Esophagus (tissue), 2 donors: Measurements from ENCODE around the gene ZDHHC24. TPM values are rescaled to one million over a fixed set of nuclear protein-coding genes. Genes with fewer than 3 reads are reported as not detected.

Experiments
- H3K27ac ChIP-seq, 2 donors: one replicate each; pipeline ENCODE4 v1.5.1; 2013; ENCODE audit warnings: low read depth in 2 of 2, mild to moderate bottlenecking in 2 of 2, inconsistent platforms in 1 of 2, low read length in 1 of 2, moderate library complexity in 1 of 2
- H3K27me3 ChIP-seq, 2 donors: one replicate each; pipeline ENCODE4 v1.6.1; 2013; ENCODE audit warnings: low read length in 2 of 2, control low read depth in 1 of 2, mild to moderate bottlenecking in 1 of 2; ENCODE audit not compliant: insufficient read depth in 2 of 2, control insufficient read depth in 1 of 2
- H3K36me3 ChIP-seq, 2 donors: one replicate each; pipeline ENCODE4 v1.6.1; 2013; ENCODE audit warnings: low read length in 1 of 2; ENCODE audit not compliant: control insufficient read depth in 2 of 2, insufficient read depth in 2 of 2
- H3K4me1 ChIP-seq, 2 donors: one replicate each; pipeline ENCODE4 v1.6.1; 2013; ENCODE audit warnings: low read length in 1 of 2; ENCODE audit not compliant: control insufficient read depth in 2 of 2, insufficient read depth in 2 of 2
- H3K4me3 ChIP-seq, 2 donors: one replicate each; pipeline ENCODE4 v1.5.1; 2013; ENCODE audit warnings: low read length in 2 of 2, mild to moderate bottlenecking in 2 of 2, low read depth in 1 of 2, moderate library complexity in 1 of 2
- H3K9me3 ChIP-seq, 2 donors: one replicate each; pipeline ENCODE4 v1.6.1; 2013; ENCODE audit warnings: mild to moderate bottlenecking in 2 of 2, low read depth in 1 of 2, low read length in 1 of 2, moderate library complexity in 1 of 2; ENCODE audit not compliant: control insufficient read depth in 2 of 2, insufficient read depth in 1 of 2
- WGBS, 2 donors: extraction: QIAGEN DNeasy Blood & Tissue Kit; methylation state at CpG; one replicate each; pipeline ENCODE4 v1.1.7; 2013; 5-methylcytosine and 5-hydroxymethylcytosine counted together
- polyA plus RNA-seq, 2 donors: library from polyadenylated mRNA; stranded (reverse); fragments of 200-250 nt; gene quantifications; one replicate each; pipeline ENCODE4 v1.2.3, GENCODE V29; 2013
- donor health status: healthy with polysubstance abuse.
- donor health status: Bipolar disorder and iron deficiency.

The ZDHHC24 gene
- polyA plus RNA-seq, 2 donors: 5.9 to 6.0 TPM

GRCh38 chr11:66478729-66479393 is 67.0 kb downstream of the ZDHHC24 start:
- Histone ChIP-seq H3K27me3 (no peaks in the 10 kb centered on the region), H3K27ac (peak overlapping the region; percentile 90 to 96)

GRCh38 chr11:66477263-66478201 is 68.3 kb downstream of the ZDHHC24 start:
- 85 to 86% methylated on average over 11 of the region's 11 CpGs for WGBS, 2 donors
- Histone ChIP-seq H3K9me3 (no peaks in the 10 kb centered on the region), H3K4me3 (no peak overlapping the region), H3K27me3 (no peaks in the 10 kb centered on the region), H3K4me1 (peaks cover 0 to 5% of the 10 kb centered on the region in 2 donors), H3K27ac (no peak overlapping the region), H3K36me3 (peaks cover 0 to 19% of the 10 kb centered on the region in 2 donors)

More at GRCh38 chr11:66478729-66479393, 67.0 kb downstream of the ZDHHC24 start:
- peaks cover 0 to 2% of the 10 kb centered on the region in 2 donors for H3K4me1 ChIP-seq
- 48 to 52% methylated on average over 8 of the region's 8 CpGs for WGBS, 2 donors
- no peaks in the 10 kb centered on the region for H3K9me3 ChIP-seq
- H3K36me3 ChIP-seq: peaks cover 0 to 11% of the 10 kb centered on the region in 2 donors
- peak overlapping the region; percentile 64 to 71 for H3K4me3 ChIP-seq

- H3K9me3 ChIP-seq: no peaks in the 10 kb centered on the region
- 73 to 74% methylated on average over 9 of the region's 9 CpGs for WGBS, 2 donors
- H3K4me1 ChIP-seq: peaks cover 0 to 5% of the 10 kb centered on the region in 2 donors
- no peak overlapping the region for H3K27ac ChIP-seq
- H3K36me3 ChIP-seq: peaks cover 0 to 17% of the 10 kb centered on the region in 2 donors
- no peak overlapping the region for H3K4me3 ChIP-seq
- no peaks in the 10 kb centered on the region for H3K27me3 ChIP-seq
Measured at GRCh38 chr11:66476841-66477251, 69.0 kb downstream of the ZDHHC24 start.

GRCh38 chr11:66476173-66476840 is 69.5 kb downstream of the ZDHHC24 start:
- H3K27me3 ChIP-seq: no peaks in the 10 kb centered on the region
- H3K9me3 ChIP-seq: no peaks in the 10 kb centered on the region
- peaks cover 0 to 5% of the 10 kb centered on the region in 2 donors for H3K4me1 ChIP-seq
- no peak overlapping the region for H3K27ac ChIP-seq
- peaks cover 0 to 17% of the 10 kb centered on the region in 2 donors for H3K36me3 ChIP-seq
- WGBS, 2 donors: 82 to 83% methylated on average over 10 of the region's 10 CpGs
- H3K4me3 ChIP-seq: no peak overlapping the region

- 93 to 95% methylated on average over 38 to 44 of the region's 44 CpGs for WGBS, 2 donors
- Histone ChIP-seq H3K36me3 (peaks cover 0 to 19% of the 10 kb centered on the region in 2 donors), H3K4me3 (no peak overlapping the region), H3K27me3 (no peaks in the 10 kb centered on the region), H3K9me3 (no peaks in the 10 kb centered on the region), H3K27ac (no peak overlapping the region), H3K4me1 (peaks cover 0 to 5% of the 10 kb centered on the region in 2 donors)
Measured at GRCh38 chr11:66475349-66476172, 70.3 kb downstream of the ZDHHC24 start.

GRCh38 chr11:66473608-66474515 is 72.0 kb downstream of the ZDHHC24 start:
- Histone ChIP-seq H3K36me3 (peaks cover 0 to 21% of the 10 kb centered on the region in 2 donors), H3K27ac (no peak overlapping the region), H3K9me3 (no peaks in the 10 kb centered on the region), H3K4me3 (no peak overlapping the region), H3K4me1 (peaks cover 0 to 5% of the 10 kb centered on the region in 2 donors), H3K27me3 (no peaks in the 10 kb centered on the region)
- 75 to 85% methylated on average over 20 of the region's 20 CpGs for WGBS, 2 donors

- no peak overlapping the region for H3K27ac ChIP-seq
- H3K36me3 ChIP-seq: peaks cover 0 to 21% of the 10 kb centered on the region in 2 donors
- WGBS, 2 donors: 89 to 91% methylated on average over 11 of the region's 11 CpGs
- H3K4me1 ChIP-seq: peaks cover 0 to 5% of the 10 kb centered on the region in 2 donors
- no peak overlapping the region for H3K4me3 ChIP-seq
- no peaks in the 10 kb centered on the region for H3K27me3 ChIP-seq
- H3K9me3 ChIP-seq: no peaks in the 10 kb centered on the region
Measured at GRCh38 chr11:66473167-66473566, 72.7 kb downstream of the ZDHHC24 start.

- Histone ChIP-seq H3K36me3 (peaks cover 0 to 21% of the 10 kb centered on the region in 2 donors), H3K27ac (no peak overlapping the region), H3K27me3 (no peaks in the 10 kb centered on the region), H3K9me3 (no peaks in the 10 kb centered on the region), H3K4me1 (peaks cover 0 to 5% of the 10 kb centered on the region in 2 donors), H3K4me3 (no peak overlapping the region)
- WGBS, 2 donors: 89 to 92% methylated on average over 9 of the region's 9 CpGs
Measured at GRCh38 chr11:66472054-66472453, 73.8 kb downstream of the ZDHHC24 start.
